GM23248 (cell line): ENCODE measurements around the gene SSNA1.

Experiments
- EZH2 ChIP-seq: fragments of 200-600 bp; sonication (generic); IDR thresholded peaks from 2 replicates; pipeline ENCODE4 v1.6.1; 2018; ENCODE audit warnings: antibody characterized with exemption, mild to moderate bottlenecking; ENCODE audit not compliant: insufficient read depth, poor library complexity, severe bottlenecking
- EZH2phosphoT487 ChIP-seq: fragments of 200-600 bp; sonication (generic); IDR thresholded peaks from 2 replicates; pipeline ENCODE4 v1.6.1; 2018; ENCODE audit warnings: antibody characterized with exemption, moderate library complexity, mild to moderate bottlenecking, low read depth; ENCODE audit not compliant: insufficient read depth

DNA sequence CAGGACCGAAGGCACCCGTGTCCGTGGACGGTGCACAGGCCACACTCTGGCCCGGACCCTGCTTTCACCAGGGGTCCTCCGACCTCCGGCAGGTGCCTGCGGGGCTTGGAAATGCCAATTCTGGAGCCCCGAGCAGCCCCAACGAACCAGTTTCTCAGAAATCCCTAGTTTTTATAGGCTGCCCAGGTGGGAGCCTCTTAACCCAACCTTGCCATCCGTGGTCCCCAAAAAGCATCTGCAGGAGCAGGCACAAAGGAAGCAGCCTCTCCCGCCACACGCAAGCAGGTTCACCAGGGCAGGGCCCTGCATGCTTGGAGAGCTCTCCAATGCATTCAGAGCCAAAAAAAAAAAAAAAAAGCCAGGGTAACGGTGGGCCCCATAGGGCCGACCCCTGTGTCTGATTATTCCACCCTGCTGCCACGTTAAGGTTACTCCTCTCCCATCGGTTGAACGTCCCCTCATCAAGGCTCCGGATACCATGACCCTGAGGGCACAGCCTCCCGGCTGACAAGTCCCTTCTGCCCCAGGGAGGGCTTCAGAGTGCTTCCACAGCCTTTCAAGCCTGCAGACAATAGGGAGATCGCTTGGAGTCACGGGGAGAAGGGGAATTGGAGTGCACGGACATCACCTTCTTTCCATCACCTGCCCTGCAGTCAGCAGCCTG, 12.9 kb downstream of the SSNA1 start:
- TF ChIP-seq EZH2 (no peak), EZH2phosphoT487 (no peak)
